Skeletal muscle cell (primary cell): ENCODE measurements around the gene KRTAP8-1.

ENCODE experiments used
- DNase-seq: peaks from one replicate; pipeline ENCODE4 v3.0.0-alpha.2; 2010; ENCODE audit warnings: low read depth
- H3K4me3 ChIP-seq: 2 replicates; pipeline ENCODE4 v1.5.1; 2011; ENCODE audit warnings: low read depth, mild to moderate bottlenecking, control low read depth, low read length, moderate library complexity

The KRTAP8-1 gene, protein sequence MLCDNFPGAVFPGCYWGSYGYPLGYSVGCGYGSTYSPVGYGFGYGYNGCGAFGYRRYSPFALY

DNA sequence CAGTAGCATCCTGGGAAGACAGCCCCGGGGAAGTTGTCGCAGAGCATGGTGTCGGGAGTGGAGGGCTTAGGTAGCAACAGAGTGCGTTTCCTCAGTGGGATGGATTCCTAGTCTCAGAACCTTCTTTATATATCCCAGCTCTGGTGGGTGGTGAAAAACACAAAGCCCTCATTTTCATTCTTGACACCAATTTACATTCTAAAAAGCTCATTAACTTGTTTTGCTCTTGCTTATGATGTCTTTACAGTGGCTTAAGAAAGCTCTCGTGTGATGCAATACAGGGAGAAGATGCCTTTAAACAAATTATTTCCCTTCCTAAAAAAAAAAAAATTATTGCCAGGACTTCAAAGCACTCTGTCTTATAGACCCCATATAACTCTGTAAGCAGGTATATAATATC is at the start of gene KRTAP8-1:
Gene KRTAP8-1 (minus strand): TSS at position 101 of the 400 bp plus-strand sequence. CDS start 54 bp downstream, at position 47.
- H3K4me3 ChIP-seq = no peak within 1 kb of the TSS
- DNase-seq = no peak

DNA sequence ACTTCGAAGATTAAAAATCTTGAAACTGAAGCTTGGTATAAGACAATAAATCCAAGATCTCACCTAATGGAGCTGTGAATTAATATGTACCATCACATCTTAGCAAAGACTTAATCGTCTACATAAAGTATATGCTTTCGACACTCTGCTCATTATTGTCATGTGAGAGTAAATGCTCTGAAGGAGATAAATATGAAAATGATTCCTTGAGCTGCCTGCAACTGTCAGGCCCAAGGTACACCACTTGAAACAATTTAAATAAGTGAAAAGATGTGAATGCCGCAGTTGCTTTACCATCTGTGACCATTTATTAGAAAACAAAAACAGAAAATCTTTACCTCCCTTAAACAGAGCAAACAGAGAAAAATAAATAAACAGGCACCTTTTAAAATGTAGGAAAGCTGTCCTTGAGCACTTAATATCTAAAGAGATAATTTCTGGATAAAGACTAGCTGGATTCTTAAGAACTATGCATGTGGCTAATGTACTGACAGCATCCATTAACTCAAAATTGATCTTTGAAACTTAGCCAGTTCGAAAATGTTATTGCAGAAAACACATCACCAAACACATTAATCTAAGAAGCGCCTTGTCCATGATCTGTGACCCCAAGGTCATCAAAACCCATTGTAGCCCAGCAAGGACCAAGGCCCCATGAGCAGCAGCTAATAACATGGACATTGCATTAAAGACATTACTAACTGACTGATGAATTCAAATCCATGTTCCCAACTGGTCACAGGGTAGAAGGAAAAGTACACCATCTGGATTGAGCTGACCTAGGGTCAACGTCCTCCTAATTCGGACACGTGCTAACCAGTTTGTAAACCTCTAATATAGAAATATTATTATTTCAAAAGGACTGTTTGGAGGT is 34.8 kb upstream of the KRTAP8-1 start:
- no peak for DNase-seq
- no peak overlapping the region for H3K4me3 ChIP-seq

DNA sequence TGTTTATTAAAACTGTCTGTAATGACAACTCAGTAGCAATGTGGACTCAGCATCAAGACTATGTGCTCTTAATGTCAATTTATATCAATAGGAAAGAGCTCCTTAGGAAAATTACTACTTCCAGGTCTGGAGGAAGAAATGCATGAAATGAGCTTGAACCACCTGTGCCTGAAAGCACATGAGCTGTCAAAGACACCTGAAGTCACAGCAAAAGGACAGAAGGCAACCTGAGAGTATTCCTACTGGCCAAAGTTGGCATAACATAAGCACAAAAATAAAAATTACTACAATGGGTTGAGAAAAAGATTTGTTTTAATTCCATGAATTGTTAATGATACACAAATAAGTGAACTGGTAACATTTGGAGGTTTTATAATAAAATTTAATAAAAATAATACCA is 29.9 kb upstream of the KRTAP8-1 start:
- DNase-seq = no peak
- no peak overlapping the region for H3K4me3 ChIP-seq

DNA sequence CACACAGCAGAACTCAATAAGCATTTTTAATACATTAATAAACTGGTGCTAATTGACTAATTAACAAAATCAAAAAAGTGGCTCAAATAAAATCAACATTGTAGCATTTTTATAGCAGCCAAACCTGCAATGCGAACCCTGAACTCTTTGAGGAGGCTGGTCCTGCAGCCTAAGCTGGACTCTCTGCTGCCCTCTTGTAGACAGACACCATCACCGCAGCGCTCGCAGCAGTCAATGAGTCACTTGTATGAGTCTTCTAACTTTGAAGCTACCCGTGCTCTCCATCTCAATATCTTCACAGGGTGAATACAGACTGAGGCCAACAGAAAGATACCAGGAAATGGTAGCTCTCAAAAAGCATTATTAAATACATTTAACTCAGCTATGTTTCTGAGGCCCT is 26.2 kb upstream of the KRTAP8-1 start:
- no peak overlapping the region for H3K4me3 ChIP-seq
- DNase-seq = no peak

DNA sequence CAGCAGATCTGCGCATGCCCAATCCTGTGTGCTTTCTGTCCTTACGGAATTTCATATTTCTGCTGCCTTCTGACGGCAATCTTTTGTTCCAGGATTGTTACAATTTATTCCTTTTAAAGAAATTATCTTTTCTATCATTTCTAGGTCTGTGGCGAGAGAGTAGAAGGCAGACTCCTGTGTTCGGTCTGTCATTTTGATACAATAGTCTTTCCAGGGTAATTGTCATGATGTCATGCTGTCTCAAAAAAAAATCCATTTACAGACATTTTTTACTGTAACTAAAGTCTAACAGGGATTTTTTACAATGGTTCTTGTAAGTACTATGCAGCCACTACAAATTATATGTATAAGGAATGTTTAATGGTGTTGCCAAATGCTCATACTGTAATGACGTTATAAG is 25.5 kb upstream of the KRTAP8-1 start:
- no peak overlapping the region for H3K4me3 ChIP-seq
- DNase-seq = no peak

DNA sequence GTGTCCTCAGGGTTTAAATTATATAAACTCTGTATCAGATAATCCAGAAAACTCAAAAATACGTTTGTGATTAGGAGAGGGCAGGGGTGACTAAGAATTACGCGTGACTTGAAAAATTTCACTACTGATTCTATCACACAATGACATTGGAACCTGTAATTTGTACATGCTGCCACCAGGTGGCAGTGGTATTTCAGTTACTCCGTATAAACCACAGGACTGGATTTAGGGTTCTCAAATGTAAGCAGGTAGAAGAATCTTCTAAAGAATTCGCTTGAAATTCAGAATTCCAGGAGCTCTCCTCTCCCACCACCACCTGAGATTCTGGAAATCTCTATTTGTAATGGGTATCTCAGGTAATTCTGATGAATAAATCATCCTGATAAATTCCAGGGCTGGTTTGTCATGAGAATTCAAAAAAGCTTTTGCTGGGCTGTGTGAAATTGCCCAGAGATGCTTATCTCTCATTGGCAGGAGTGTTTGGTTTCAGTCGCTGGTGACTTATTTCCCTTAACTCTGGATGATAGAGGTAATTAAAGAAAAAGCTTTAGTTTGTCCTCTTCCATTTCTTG is 18.2 kb upstream of the KRTAP8-1 start:
- H3K4me3 ChIP-seq = no peak overlapping the region
- DNase-seq = no peak

DNA sequence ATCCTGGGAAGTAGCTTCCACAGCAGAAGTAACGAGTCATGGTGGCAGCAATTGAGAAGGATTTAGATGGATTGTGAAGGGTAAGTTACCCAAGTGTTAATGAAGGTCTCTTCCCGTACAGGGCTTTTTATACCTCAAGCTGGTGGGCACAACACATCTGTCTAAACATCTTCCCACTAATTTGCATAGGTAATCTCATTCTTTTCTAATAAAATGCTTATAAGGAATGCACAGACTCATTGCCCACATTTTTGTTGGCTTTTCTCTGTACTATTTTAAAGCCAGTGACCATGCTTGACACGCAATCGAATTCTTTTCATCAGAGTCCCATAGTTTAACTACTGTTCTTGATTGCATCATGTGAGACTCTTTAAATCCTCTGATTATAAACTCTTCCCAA is 16.6 kb upstream of the KRTAP8-1 start, which contains the start of gene KRTAP7-1:
Gene KRTAP7-1 (minus strand): TSS at position 101 of the 400 bp plus-strand sequence. CDS start 61 bp downstream, at position 40.
- no peak for DNase-seq
- H3K4me3 ChIP-seq = no peak within 1 kb of the TSS

DNA sequence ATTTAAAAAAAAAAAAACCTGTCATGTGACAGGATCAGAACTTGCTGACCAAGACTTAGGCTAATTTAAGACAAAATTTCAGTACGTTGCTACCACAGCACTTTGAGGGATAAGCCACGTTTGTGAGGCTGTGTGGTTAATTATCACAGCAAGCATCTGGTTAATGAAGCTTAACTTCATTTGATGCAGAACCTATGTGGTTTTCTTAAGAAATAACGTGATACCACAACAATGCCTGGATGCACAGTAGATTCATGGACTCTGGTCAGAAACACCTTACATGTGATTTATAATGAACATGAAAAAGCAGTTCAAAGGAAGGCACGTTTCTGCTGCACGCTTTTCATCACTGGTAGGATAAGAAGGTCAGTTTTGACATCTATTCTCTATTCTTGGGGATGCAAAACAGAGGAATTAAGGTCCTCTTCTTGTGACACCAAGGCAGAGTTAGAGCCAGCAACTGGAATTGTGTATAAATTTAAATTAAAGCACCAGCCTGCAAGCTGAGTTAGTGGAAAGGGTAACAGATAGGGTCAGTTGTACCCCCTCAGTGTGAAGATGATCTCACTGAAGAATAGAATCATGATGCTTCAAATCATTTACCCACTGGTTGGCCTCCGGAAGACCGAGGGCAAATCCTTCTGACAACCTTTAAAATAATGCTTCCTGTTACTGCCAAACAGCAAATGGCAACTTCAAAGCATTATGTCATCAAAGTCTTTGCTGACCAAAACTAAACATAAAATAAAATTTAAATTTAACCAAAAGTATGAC is 6.0 kb upstream of the KRTAP8-1 start:
- DNase-seq = no peak

DNA sequence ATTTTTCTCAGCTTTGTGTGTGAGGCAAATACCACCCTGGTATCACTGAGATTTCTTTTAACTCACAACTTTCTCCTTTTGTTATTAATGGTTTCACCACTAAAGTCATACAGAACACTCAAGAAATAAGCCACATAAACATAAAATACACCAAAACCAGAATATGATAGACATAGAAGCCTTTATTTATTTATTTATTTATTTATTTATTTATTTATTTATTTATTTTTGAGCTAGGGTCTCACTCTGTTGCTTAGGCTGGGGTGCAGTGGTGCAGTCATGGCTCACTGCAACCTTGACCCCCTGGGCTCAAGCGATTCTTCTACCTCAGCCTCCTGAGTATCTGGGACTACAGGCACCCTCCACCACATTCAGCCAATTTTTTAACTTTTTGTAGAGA is 12.5 kb downstream of the KRTAP8-1 start:
- H3K4me3 ChIP-seq = no peak overlapping the region
- no peak for DNase-seq

More for the DNA sequence above, 6.0 kb upstream of the KRTAP8-1 start:
- H3K4me3 ChIP-seq = no peak overlapping the region

DNA sequence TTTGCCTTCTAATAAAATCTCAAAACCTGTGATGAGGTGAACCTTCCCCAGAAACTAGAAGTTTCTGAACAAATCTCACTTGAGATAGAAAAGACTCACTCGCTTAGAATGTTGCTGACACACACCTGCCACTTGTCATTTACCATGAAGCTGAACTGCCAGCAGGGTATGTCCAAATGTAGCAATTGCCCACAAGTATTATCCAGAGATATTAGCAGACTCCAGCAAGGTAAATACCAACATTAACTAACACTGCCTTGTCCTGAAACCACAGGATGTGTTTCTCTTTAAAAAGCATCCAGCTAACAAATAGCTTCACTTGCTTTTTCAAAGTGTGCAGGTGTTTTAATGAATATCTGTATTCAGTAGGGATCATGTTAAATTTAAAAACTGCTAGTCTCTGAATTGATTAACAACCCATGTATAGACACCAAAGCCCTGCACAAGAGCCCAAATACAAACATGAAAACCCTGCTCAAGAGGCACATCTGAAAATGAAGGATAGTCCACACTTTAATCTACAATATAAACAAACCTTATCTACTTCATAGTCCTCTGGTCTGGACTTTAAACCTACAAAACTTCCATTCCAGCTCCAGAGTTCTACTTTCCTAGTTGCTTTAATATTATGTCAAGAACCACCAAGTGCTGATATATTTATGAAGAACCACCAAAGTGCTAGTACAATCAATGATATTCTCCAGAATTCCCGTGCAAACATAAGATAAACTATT is 19.3 kb downstream of the KRTAP8-1 start:
- H3K4me3 ChIP-seq = no peak overlapping the region
- DNase-seq = no peak

DNA sequence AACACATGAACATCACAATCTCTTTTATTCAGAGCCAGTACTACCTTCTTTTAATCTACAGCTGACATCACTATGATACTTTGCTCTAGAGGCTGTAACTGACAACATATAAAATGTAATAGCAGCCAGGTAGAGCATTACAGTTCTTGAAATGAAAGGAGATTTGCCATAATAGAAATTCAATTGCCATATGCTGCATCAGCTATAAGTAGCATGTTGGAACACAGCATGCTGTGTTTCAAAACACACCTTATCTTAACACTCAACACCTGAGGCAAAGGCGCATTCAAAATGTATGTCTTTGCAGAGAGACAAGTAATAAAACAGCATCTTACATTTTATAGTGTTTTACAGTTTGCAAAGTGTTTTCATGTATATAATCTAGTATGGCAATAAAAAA is 33.8 kb downstream of the KRTAP8-1 start:
- DNase-seq = no peak
- no peak overlapping the region for H3K4me3 ChIP-seq

DNA sequence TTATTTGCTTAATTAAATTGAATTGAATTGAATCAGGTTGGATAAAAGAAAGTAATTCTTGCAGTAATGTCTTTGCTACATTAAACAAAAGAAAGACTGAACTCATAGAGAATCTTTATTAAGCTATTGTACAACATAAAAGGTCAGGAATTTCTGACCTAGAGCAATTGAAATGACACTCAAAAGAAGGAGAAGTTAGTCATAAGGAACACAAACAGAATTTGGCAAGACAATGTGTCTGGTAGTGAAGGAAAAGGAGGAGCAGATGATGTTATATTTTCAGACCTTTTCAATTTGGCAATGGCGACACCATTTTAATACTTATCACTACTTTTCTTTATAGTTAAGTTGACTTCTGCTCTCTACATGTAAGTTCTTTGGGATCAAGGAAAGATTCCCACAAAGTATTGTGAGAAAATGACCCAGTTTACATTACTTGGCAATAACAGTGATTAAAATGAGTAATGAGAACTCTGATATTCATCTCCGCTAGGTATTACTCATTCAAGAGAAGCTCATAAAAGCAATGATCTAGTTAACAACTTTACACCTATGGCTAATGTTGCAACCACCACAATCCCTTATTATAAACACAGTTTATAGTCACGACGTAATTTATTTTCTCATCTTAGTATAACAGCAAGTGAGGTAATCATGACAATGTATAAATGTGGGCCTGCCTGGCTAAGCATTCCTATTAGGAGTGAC is 43.2 kb downstream of the KRTAP8-1 start:
- no peak for DNase-seq

More for the DNA sequence above, 43.2 kb downstream of the KRTAP8-1 start:
- H3K4me3 ChIP-seq = no peak overlapping the region
